Loucy (cell line): Measurements from ENCODE around the gene LHX5.
"Not testable (repeated sequence)": the region's sequence is repeated elsewhere in the genome, so short reads cannot be mapped to it uniquely, and the experiment has no call there.

Source experiments
- H2AFZ ChIP-seq: fragments of 200-600 bp; sonication (generic); 2 replicates; pipeline ENCODE4 v1.6.0; 2016; ENCODE audit warnings: antibody characterized with exemption, mild to moderate bottlenecking, low read length, moderate library complexity
- H3F3A ChIP-seq: fragments of 200-600 bp; 2 replicates; pipeline ENCODE4 v1.6.0; 2016; ENCODE audit warnings: antibody characterized with exemption, low read depth, mild to moderate bottlenecking
- H3K27me3 ChIP-seq: fragments of 200-600 bp; sonication (generic); 2 replicates; pipeline ENCODE4 v1.6.1; 2014; ENCODE audit warnings: low read length, mild to moderate bottlenecking; ENCODE audit not compliant: insufficient read depth, poor library complexity, severe bottlenecking
- H3K36me3 ChIP-seq: fragments of 200-600 bp; sonication (generic); 2 replicates; pipeline ENCODE4 v1.6.1; 2016; ENCODE audit warnings: low read length; ENCODE audit not compliant: insufficient read depth
- H3K4me1 ChIP-seq: fragments of 200-600 bp; sonication (generic); 2 replicates; pipeline ENCODE4 v1.5.1; 2014; ENCODE audit warnings: low read length, mild to moderate bottlenecking; ENCODE audit not compliant: insufficient read depth, poor library complexity, severe bottlenecking
- H3K4me2 ChIP-seq: fragments of 200-600 bp; sonication (generic); 2 replicates; pipeline ENCODE4 v1.6.0; 2014; ENCODE audit warnings: antibody characterized with exemption, low read length, low read depth, mild to moderate bottlenecking; ENCODE audit not compliant: poor library complexity, severe bottlenecking
- H3K4me3 ChIP-seq: fragments of 200-600 bp; sonication (generic); 2 replicates; pipeline ENCODE4 v1.5.1; 2014; ENCODE audit warnings: low read length, mild to moderate bottlenecking, mixed read lengths; ENCODE audit not compliant: poor library complexity, severe bottlenecking
- H3K79me2 ChIP-seq: fragments of 200-600 bp; sonication (generic); 2 replicates; pipeline ENCODE4 v1.6.1; 2014; ENCODE audit warnings: low read length; ENCODE audit not compliant: insufficient read depth
- H3K9ac ChIP-seq: fragments of 200-600 bp; sonication (generic); 2 replicates; pipeline ENCODE4 v1.6.0; 2014; ENCODE audit warnings: mild to moderate bottlenecking, low read depth, low read length, moderate library complexity; ENCODE audit not compliant: poor library complexity, severe bottlenecking
- H3K9me2 ChIP-seq: fragments of 200-600 bp; sonication (generic); replicated peaks from 2 replicates; pipeline ENCODE4 v1.6.1; 2016; ENCODE audit warnings: low read depth, low read length, mixed read lengths
- H3K9me3 ChIP-seq: fragments of 200-600 bp; sonication (generic); 2 replicates; pipeline ENCODE4 v1.6.1; 2014; ENCODE audit warnings: mild to moderate bottlenecking, antibody characterized with exemption, low read length, low read depth; ENCODE audit not compliant: insufficient read depth
- H4K20me1 ChIP-seq: fragments of 200-600 bp; sonication (generic); 2 replicates; pipeline ENCODE4 v1.6.0; 2014; ENCODE audit warnings: antibody characterized with exemption, low read length, mild to moderate bottlenecking; ENCODE audit not compliant: insufficient read depth, poor library complexity, severe bottlenecking
- CTCF ChIP-seq: fragments of 200-600 bp; sonication (generic); conservative IDR thresholded peaks from 2 replicates; pipeline ENCODE4 v1.5.1; 2014; ENCODE audit warnings: mild to moderate bottlenecking, antibody characterized with exemption, low read length
- EZH2phosphoT487 ChIP-seq: fragments of 200-600 bp; IDR thresholded peaks from 2 replicates; pipeline ENCODE4 v1.6.1; 2018; ENCODE audit warnings: antibody characterized with exemption, mild to moderate bottlenecking, moderate library complexity, borderline replicate concordance

LHX5 gene

GRCh38 chr12:113500306-113500675, 28.6 kb upstream of the LHX5 start:
- H3K4me2 ChIP-seq, result no peak overlapping the region
- no peaks in the 10 kb centered on the region for H4K20me1 ChIP-seq
- no peaks in the 10 kb centered on the region for H3K4me1 ChIP-seq
- no peak overlapping the region for H3K9ac ChIP-seq
- TF ChIP-seq EZH2phosphoT487 (no peak), CTCF (no peak)
- H3K27me3 ChIP-seq, result no peaks in the 10 kb centered on the region
- no peaks in the 10 kb centered on the region for H3K36me3 ChIP-seq
- H3K9me2 ChIP-seq, result no peaks in the 10 kb centered on the region
- no peaks in the 10 kb centered on the region for H3K79me2 ChIP-seq
- H3F3A ChIP-seq, result no peaks in the 10 kb centered on the region
- H2AFZ ChIP-seq, result no peak overlapping the region
- H3K4me3 ChIP-seq, result no peak overlapping the region
- no peaks in the 10 kb centered on the region for H3K9me3 ChIP-seq

GRCh38 chr12:113498490-113498889, 26.8 kb upstream of the LHX5 start:
- no peak overlapping the region for H2AFZ ChIP-seq
- no peaks in the 10 kb centered on the region for H3K27me3 ChIP-seq
- no peaks in the 10 kb centered on the region for H3F3A ChIP-seq
- no peaks in the 10 kb centered on the region for H3K79me2 ChIP-seq
- no peaks in the 10 kb centered on the region for H3K9me3 ChIP-seq
- H3K4me1 ChIP-seq, result no peaks in the 10 kb centered on the region
- H3K4me3 ChIP-seq, result no peak overlapping the region
- no peak overlapping the region for H3K9ac ChIP-seq
- no peak for TF ChIP-seq EZH2phosphoT487
- TF ChIP-seq CTCF, result no peak
- no peaks in the 10 kb centered on the region for H4K20me1 ChIP-seq
- no peaks in the 10 kb centered on the region for H3K9me2 ChIP-seq
- no peak overlapping the region for H3K4me2 ChIP-seq
- H3K36me3 ChIP-seq, result no peaks in the 10 kb centered on the region

- no peaks in the 10 kb centered on the region for H3K9me3 ChIP-seq
- H3K4me1 ChIP-seq, result no peaks in the 10 kb centered on the region
- no peaks in the 10 kb centered on the region for H3F3A ChIP-seq
- no peaks in the 10 kb centered on the region for H3K79me2 ChIP-seq
- H3K4me2 ChIP-seq, result no peak overlapping the region
- H3K36me3 ChIP-seq, result no peaks in the 10 kb centered on the region
- no peak overlapping the region for H3K4me3 ChIP-seq
- H3K9ac ChIP-seq, result no peak overlapping the region
- no peaks in the 10 kb centered on the region for H4K20me1 ChIP-seq
- no peaks in the 10 kb centered on the region for H3K27me3 ChIP-seq
- no peak for TF ChIP-seq EZH2phosphoT487
- H3K9me2 ChIP-seq, result no peaks in the 10 kb centered on the region
- H2AFZ ChIP-seq, result no peak overlapping the region
Observed at GRCh38 chr12:113497693-113498092, 26.0 kb upstream of the LHX5 start.

- H4K20me1 ChIP-seq, H3K4me2 ChIP-seq, H3K79me2 ChIP-seq, H3K9ac ChIP-seq, H3K27me3 ChIP-seq, H3K36me3 ChIP-seq, H2AFZ ChIP-seq, H3K4me3 ChIP-seq, H3K9me3 ChIP-seq, H3K4me1 ChIP-seq, H3F3A ChIP-seq, H3K9me2 ChIP-seq: not testable (repeated sequence)
Observed at GRCh38 chr12:113495941-113496340, 24.3 kb upstream of the LHX5 start.
